ENCODE data around the gene DLGAP4.

- no peak for TF ChIP-seq MXI1 (IDR thresholded peaks at IDR 0.05; ENCODE audit: low read depth, low read length)
- TF ChIP-seq ARID2 (IDR thresholded peaks at IDR 0.05) = no peak
- no peak for TF ChIP-seq SRF (CRISPR knock-in tag; IDR thresholded peaks at IDR 0.05)
- no peak for TF ChIP-seq ATF2 (CRISPR knock-in tag; IDR thresholded peaks at IDR 0.05)
- no peak for TF ChIP-seq THAP7 (CRISPR knock-in tag; IDR thresholded peaks at IDR 0.05)
- no peak for TF ChIP-seq SP1 (CRISPR knock-in tag; IDR thresholded peaks at IDR 0.05)
- TF ChIP-seq SMC3 (conservative IDR thresholded peaks at IDR 0.05; ENCODE audit: insufficient read depth, low read depth, low read length) = no peak
- no peak for TF ChIP-seq IRF2 (CRISPR knock-in tag; IDR thresholded peaks at IDR 0.05)
- no peak for TF ChIP-seq MLX (CRISPR knock-in tag; conservative IDR thresholded peaks at IDR 0.05)
- TF ChIP-seq HES1 (IDR thresholded peaks at IDR 0.05; ENCODE audit: low read depth) = no peak
- no peak for TF ChIP-seq POLR2A (conservative IDR thresholded peaks at IDR 0.05)
- TF ChIP-seq RAD51 (IDR thresholded peaks at IDR 0.05; ENCODE audit: borderline replicate concordance, low read depth) = no peak
- no peak for TF ChIP-seq FOXA1 (IDR thresholded peaks at IDR 0.05; ENCODE audit: borderline replicate concordance)
- TF ChIP-seq RAD21 (CRISPR knock-in tag; conservative IDR thresholded peaks at IDR 0.05 in 1 of 2, IDR thresholded peaks at IDR 0.05 in 1 of 2) = no peak
Observed at GRCh38 chr20:36504295-36504694, 198.2 kb downstream of the DLGAP4 start.

Data from K562 (cell line).